OCI-LY7 (cell line): Measurements from ENCODE around the gene CDHR1. TPM values are rescaled to one million over a fixed set of nuclear protein-coding genes. Genes with fewer than 3 reads are reported as not detected.
"Not testable (repeated sequence)": the region's sequence is repeated elsewhere in the genome, so short reads cannot be mapped to it uniquely, and the experiment has no call there.

ENCODE experiments used
- BruUV-seq: library from RNA; stranded (reverse); fragments of 400-500 nt; replicated peaks from 2 replicates; lab custom pipeline; 2021; lab: Mats Ljungman, UMichigan
- CTCF ChIA-PET: fragments of 300-600 bp; sonication (Branson Sonifier 250); formaldehyde crosslinking; loops from one replicate; lab custom pipeline; 2022; ENCODE audit warnings: antibody characterized with exemption; ENCODE audit not compliant: unreplicated experiment; lab: Charles Lee
- POLR2A ChIA-PET: fragments of 300-600 bp; sonication (Branson Sonifier 250); formaldehyde crosslinking; loops from one replicate; lab custom pipeline; 2022; ENCODE audit warnings: antibody characterized with exemption; lab: Charles Lee
- DNase-seq: peaks from one replicate; pipeline ENCODE4 v3.0.0-alpha.2; 2015; ENCODE audit warnings: low spot score
- H2AFZ ChIP-seq: fragments of 200-600 bp; sonication (generic), shearing (Covaris generic); 2 replicates; pipeline ENCODE4 v1.6.1; 2014; ENCODE audit warnings: mild to moderate bottlenecking, antibody characterized with exemption, low read length, moderate library complexity
- H3K27ac ChIP-seq: fragments of 200-600 bp; sonication (generic); 2 replicates; pipeline ENCODE4 v1.5.1; 2014; ENCODE audit warnings: mixed run types, low read depth, mild to moderate bottlenecking, moderate library complexity, low read length, inconsistent platforms; ENCODE audit not compliant: poor library complexity, severe bottlenecking
- H3K36me3 ChIP-seq: fragments of 200-600 bp; sonication (generic); 2 replicates; pipeline ENCODE4 v1.6.1; 2014; ENCODE audit warnings: mild to moderate bottlenecking, antibody characterized with exemption, low read length, moderate library complexity, mixed read lengths; ENCODE audit not compliant: insufficient read depth
- H3K4me1 ChIP-seq: fragments of 200-600 bp; sonication (generic); 2 replicates; pipeline ENCODE4 v1.5.1; 2014; ENCODE audit warnings: mild to moderate bottlenecking, low read length; ENCODE audit not compliant: insufficient read depth, poor library complexity, severe bottlenecking
- H3K4me2 ChIP-seq: fragments of 200-600 bp; sonication (generic); 2 replicates; pipeline ENCODE4 v1.6.1; 2014; ENCODE audit warnings: mild to moderate bottlenecking, low read length
- H3K4me3 ChIP-seq: fragments of 200-600 bp; sonication (generic); 2 replicates; pipeline ENCODE4 v1.5.1; 2014; ENCODE audit warnings: mild to moderate bottlenecking, low read depth, low read length; ENCODE audit not compliant: poor library complexity, severe bottlenecking
- H3K79me2 ChIP-seq: fragments of 200-600 bp; sonication (generic); 2 replicates; pipeline ENCODE4 v1.6.1; 2016; ENCODE audit warnings: low read depth, mild to moderate bottlenecking, low read length, moderate library complexity, mixed read lengths; ENCODE audit not compliant: insufficient read depth
- H3K9me2 ChIP-seq: fragments of 200-600 bp; sonication (generic); 2 replicates; pipeline ENCODE4 v1.6.1; 2016; ENCODE audit warnings: mild to moderate bottlenecking, low read length, mixed read lengths; ENCODE audit not compliant: insufficient read depth
- H3K9me3 ChIP-seq: fragments of 200-600 bp; sonication (generic); 2 replicates; pipeline ENCODE4 v1.6.1; 2014; ENCODE audit warnings: mild to moderate bottlenecking, mixed run types, low read length, mixed read lengths
- H4K20me1 ChIP-seq: fragments of 200-600 bp; sonication (generic); 2 replicates; pipeline ENCODE4 v1.6.1; 2014; ENCODE audit warnings: mild to moderate bottlenecking, antibody characterized with exemption, low read length, moderate library complexity, mixed read lengths; ENCODE audit not compliant: insufficient read depth
- EZH2phosphoT487 ChIP-seq: fragments of 200-600 bp; sonication (generic); IDR thresholded peaks from 2 replicates; pipeline ENCODE4 v1.6.1; 2018; ENCODE audit warnings: low read depth, borderline replicate concordance, mild to moderate bottlenecking, mixed run types, antibody characterized with exemption, low read length, moderate library complexity, mixed read lengths
- intact Hi-C: fragments of 100-400 bp; cut with micrococcal nuclease; formaldehyde crosslinking; loops from one replicate; pipeline ENCODE4 v1.10.0; 2022; ENCODE audit not compliant: unreplicated experiment
- total RNA-seq, 2 experiments: library from RNA; depleted of rRNA in 1 of 2; stranded (reverse); fragments of >200 nt in 1 of 2; shearing (Covaris generic) in 1 of 2; gene quantifications; 2 replicates each; pipeline ENCODE4 v1.2.3, GENCODE V29; 2014 to 2022
- TF ChIP-seq, protein P1 (sequence below): fragments of 200-600 bp; sonication (generic); conservative IDR thresholded peaks from 2 replicates; pipeline ENCODE4 v1.5.1; 2014; ENCODE audit warnings: mild to moderate bottlenecking, antibody characterized with exemption, low read length, moderate library complexity, mixed read lengths

CDHR1 gene
- total RNA-seq, 2 experiments from 2014 or later = not detected

DNA sequence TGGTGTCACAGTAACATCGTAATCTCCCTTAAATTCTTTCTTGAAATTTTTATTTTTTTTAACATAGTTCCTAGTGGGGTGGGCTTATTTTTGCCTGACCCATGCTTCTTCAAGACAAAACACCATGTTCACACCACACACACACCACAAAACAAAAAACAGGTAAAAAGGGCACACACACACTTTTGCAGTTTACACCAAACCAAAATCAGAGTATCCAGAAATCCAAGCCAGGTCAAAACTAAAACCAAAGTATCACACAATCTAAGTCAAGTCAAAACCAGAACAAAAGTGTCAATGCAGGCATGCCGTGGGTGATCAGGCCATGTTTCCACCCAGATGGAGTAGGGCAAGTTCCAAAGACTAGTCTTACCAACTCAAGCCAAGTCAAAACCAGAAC is 23.1 kb upstream of the CDHR1 start:
- H3K27ac ChIP-seq, POLR2A ChIA-PET, H3K79me2 ChIP-seq, H3K9me2 ChIP-seq, BruUV-seq, DNase-seq, H3K4me2 ChIP-seq, intact Hi-C loops, H4K20me1 ChIP-seq, H3K9me3 ChIP-seq, H3K36me3 ChIP-seq, CTCF ChIA-PET, H3K4me3 ChIP-seq: not testable (repeated sequence)
- peaks cover 14% of the 10 kb centered on the region for H3K4me1 ChIP-seq
- H2AFZ ChIP-seq = peak overlapping the region; percentile 88; the same call in 1 of the 2 replicates

GRCh38 chr10:84171700-84172466 is 22.5 kb upstream of the CDHR1 start:
- H3K79me2 ChIP-seq, H3K4me3 ChIP-seq, DNase-seq, H3K36me3 ChIP-seq, H3K9me2 ChIP-seq, CTCF ChIA-PET, BruUV-seq, POLR2A ChIA-PET, H4K20me1 ChIP-seq, intact Hi-C loops, H3K9me3 ChIP-seq: not testable (repeated sequence)
- Histone ChIP-seq H3K4me2 (peak overlapping the region; percentile 20; the same call in 1 of the 2 replicates), H2AFZ (peak overlapping the region; percentile 88; the same call in 1 of the 2 replicates), H3K27ac (peak overlapping the region; percentile 32), H3K4me1 (peaks cover 14% of the 10 kb centered on the region)

- Histone ChIP-seq H3K4me2 (peak overlapping the region; percentile 20; the same call in 1 of the 2 replicates), H3K79me2 (no peaks in the 10 kb centered on the region), H2AFZ (peak overlapping the region; percentile 88; the same call in 1 of the 2 replicates), H4K20me1 (no peaks in the 10 kb centered on the region), H3K27ac (peak overlapping the region; percentile 32), H3K4me1 (peaks cover 20% of the 10 kb centered on the region), H3K9me3 (no peaks in the 10 kb centered on the region), H3K36me3 (no peaks in the 10 kb centered on the region), H3K9me2 (no peaks in the 10 kb centered on the region), H3K4me3 (no peak overlapping the region)
- BruUV-seq = no TSS peak
- TF ChIP-seq, protein P1, sequence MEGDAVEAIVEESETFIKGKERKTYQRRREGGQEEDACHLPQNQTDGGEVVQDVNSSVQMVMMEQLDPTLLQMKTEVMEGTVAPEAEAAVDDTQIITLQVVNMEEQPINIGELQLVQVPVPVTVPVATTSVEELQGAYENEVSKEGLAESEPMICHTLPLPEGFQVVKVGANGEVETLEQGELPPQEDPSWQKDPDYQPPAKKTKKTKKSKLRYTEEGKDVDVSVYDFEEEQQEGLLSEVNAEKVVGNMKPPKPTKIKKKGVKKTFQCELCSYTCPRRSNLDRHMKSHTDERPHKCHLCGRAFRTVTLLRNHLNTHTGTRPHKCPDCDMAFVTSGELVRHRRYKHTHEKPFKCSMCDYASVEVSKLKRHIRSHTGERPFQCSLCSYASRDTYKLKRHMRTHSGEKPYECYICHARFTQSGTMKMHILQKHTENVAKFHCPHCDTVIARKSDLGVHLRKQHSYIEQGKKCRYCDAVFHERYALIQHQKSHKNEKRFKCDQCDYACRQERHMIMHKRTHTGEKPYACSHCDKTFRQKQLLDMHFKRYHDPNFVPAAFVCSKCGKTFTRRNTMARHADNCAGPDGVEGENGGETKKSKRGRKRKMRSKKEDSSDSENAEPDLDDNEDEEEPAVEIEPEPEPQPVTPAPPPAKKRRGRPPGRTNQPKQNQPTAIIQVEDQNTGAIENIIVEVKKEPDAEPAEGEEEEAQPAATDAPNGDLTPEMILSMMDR = no peak
- no peak for TF ChIP-seq EZH2phosphoT487
- ChIA-PET POLR2A (interaction anchor here (0.7 kb wide), 1 partner anchor 199 kb away, joined by 4 read pairs; no protein-coding TSS in a partner anchor), CTCF (no interaction called here)
- intact Hi-C loops = no loop called here
- DNase-seq = no peak
Measured at GRCh38 chr10:84172467-84173356, 21.6 kb upstream of the CDHR1 start.
